ENCODE data around the gene EPHA10. TPM values are rescaled to one million over a fixed set of nuclear protein-coding genes. Genes with fewer than 3 reads are reported as not detected.

EPHA10 gene
- total and polyA plus RNA-seq, 3 donors from 2014 or later = 55.3 to 71.7 (median 64.2) TPM

- no peaks in the 10 kb centered on the region for H3K27me3 ChIP-seq
- H3K4me1 ChIP-seq = peaks cover 11% of the 10 kb centered on the region
- intact Hi-C loops (cut with DNase I; ENCODE audit: low total_unique reads) = no loop called here
- TF ChIP-seq, protein P1, sequence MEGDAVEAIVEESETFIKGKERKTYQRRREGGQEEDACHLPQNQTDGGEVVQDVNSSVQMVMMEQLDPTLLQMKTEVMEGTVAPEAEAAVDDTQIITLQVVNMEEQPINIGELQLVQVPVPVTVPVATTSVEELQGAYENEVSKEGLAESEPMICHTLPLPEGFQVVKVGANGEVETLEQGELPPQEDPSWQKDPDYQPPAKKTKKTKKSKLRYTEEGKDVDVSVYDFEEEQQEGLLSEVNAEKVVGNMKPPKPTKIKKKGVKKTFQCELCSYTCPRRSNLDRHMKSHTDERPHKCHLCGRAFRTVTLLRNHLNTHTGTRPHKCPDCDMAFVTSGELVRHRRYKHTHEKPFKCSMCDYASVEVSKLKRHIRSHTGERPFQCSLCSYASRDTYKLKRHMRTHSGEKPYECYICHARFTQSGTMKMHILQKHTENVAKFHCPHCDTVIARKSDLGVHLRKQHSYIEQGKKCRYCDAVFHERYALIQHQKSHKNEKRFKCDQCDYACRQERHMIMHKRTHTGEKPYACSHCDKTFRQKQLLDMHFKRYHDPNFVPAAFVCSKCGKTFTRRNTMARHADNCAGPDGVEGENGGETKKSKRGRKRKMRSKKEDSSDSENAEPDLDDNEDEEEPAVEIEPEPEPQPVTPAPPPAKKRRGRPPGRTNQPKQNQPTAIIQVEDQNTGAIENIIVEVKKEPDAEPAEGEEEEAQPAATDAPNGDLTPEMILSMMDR (IDR thresholded peaks at IDR 0.05) = no peak
- no peak for TF ChIP-seq POLR2A (IDR thresholded peaks at IDR 0.05)
- no peaks in the 10 kb centered on the region for H3K36me3 ChIP-seq (ENCODE audit: low read depth, missing control alignments)
- 16 to 17% methylated on average over 11 of the region's 11 CpGs for WGBS, 2 donors
- H3K9me3 ChIP-seq = no peaks in the 10 kb centered on the region
- H3K4me3 ChIP-seq = peak overlapping the region; percentile 46 to 53
- DNase-seq = no peak
- H3K27ac ChIP-seq = no peak overlapping the region
Observed at GRCh38 chr1:37752213-37752582, 12.7 kb downstream of the EPHA10 start.

GRCh38 chr1:37748565-37748964 lies 16.4 kb downstream of the EPHA10 start:
- no peaks in the 10 kb centered on the region for H3K27me3 ChIP-seq
- intact Hi-C loops (cut with DNase I; ENCODE audit: low total_unique reads) = no loop called here

GRCh38 chr1:37746806-37747205 lies 18.1 kb downstream of the EPHA10 start:
- TF ChIP-seq POLR2A (IDR thresholded peaks at IDR 0.05) = no peak
- TF ChIP-seq, protein P1 (IDR thresholded peaks at IDR 0.05) = no peak
- H3K9me3 ChIP-seq = no peaks in the 10 kb centered on the region
- WGBS, 2 donors = 91% methylated on average over 3 of the region's 3 CpGs

More at GRCh38 chr1:37748565-37748964, 16.4 kb downstream of the EPHA10 start:
- no peak for DNase-seq
- 83 to 91% methylated on average over 1 of the region's 1 CpG for WGBS, 2 donors
- no peaks in the 10 kb centered on the region for H3K4me1 ChIP-seq
- H3K9me3 ChIP-seq = no peaks in the 10 kb centered on the region
- H3K36me3 ChIP-seq (ENCODE audit: low read depth, missing control alignments) = no peaks in the 10 kb centered on the region
- no peak overlapping the region for H3K27ac ChIP-seq
- no peak for TF ChIP-seq POLR2A (IDR thresholded peaks at IDR 0.05)
- TF ChIP-seq, protein P1 (IDR thresholded peaks at IDR 0.05) = no peak
- no peak overlapping the region for H3K4me3 ChIP-seq

DNA sequence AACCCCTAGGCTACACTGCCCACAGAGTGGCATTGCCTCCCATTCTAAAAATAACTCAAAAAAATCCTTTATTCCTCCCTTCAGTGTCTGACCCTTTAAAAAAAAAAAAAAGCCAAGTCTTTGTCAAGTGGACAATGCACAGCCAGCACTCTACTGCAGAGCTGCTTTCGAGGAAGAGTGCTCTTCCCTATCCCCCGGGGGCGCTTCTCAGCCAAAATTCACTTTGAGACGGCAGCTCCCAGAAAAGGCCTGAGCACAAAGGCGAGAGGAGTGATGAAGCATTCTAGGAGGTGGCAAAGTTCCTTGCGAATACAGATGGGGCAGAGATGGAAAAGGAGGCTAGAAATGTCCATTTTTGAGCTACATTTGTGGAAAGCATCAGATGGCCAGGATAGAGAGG lies 23.3 kb downstream of the EPHA10 start:
- intact Hi-C loops (cut with DNase I; ENCODE audit: low total_unique reads) = no loop called here
- Histone ChIP-seq H3K9me3 (no peaks in the 10 kb centered on the region), H3K36me3 (ENCODE audit: low read depth, missing control alignments) (no peaks in the 10 kb centered on the region), H3K4me3 (no peak overlapping the region), H3K27ac (no peak overlapping the region), H3K27me3 (no peaks in the 10 kb centered on the region), H3K4me1 (no peaks in the 10 kb centered on the region)
- 52 to 60% methylated on average over 6 of the region's 6 CpGs for WGBS, 2 donors
- TF ChIP-seq, protein P1 (IDR thresholded peaks at IDR 0.05) = no peak
- no peak for TF ChIP-seq POLR2A (IDR thresholded peaks at IDR 0.05)
- DNase-seq = no peak

More at GRCh38 chr1:37746806-37747205, 18.1 kb downstream of the EPHA10 start:
- intact Hi-C loops (cut with DNase I; ENCODE audit: low total_unique reads) = no loop called here
- Histone ChIP-seq H3K27me3 (no peaks in the 10 kb centered on the region), H3K27ac (no peak overlapping the region), H3K36me3 (ENCODE audit: low read depth, missing control alignments) (no peaks in the 10 kb centered on the region), H3K4me1 (no peaks in the 10 kb centered on the region), H3K4me3 (no peak overlapping the region)
- no peak for DNase-seq

DNA sequence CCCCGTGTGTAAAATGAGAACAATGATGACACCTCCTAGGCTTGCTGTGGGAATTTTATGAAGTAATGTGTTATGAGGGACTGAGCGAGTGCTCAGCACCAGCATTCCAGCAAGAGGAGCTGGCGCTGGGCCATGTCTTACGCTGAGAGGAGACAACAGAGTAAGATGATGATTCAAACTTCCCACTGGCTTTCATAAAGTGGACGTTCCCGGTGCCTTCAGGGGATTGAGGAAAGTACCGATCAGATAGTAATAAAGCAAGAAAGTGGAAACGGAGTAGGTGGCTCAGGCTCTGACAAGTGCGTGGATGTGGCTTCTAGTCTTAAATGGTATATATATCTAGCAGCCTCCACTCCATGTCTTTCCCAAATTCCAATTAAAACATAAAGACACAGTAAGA lies 23.8 kb downstream of the EPHA10 start:
- no peaks in the 10 kb centered on the region for H3K4me1 ChIP-seq
- WGBS, 2 donors = 71 to 77% methylated on average over 9 of the region's 9 CpGs
- H3K4me3 ChIP-seq = no peak overlapping the region
- no peaks in the 10 kb centered on the region for H3K9me3 ChIP-seq
- peak; percentile 54 for DNase-seq
- TF ChIP-seq, protein P1 (IDR thresholded peaks at IDR 0.05) = no peak
- no peak for TF ChIP-seq POLR2A (IDR thresholded peaks at IDR 0.05)
- H3K27ac ChIP-seq = no peak overlapping the region
- H3K27me3 ChIP-seq = no peaks in the 10 kb centered on the region
- intact Hi-C loops (cut with DNase I; ENCODE audit: low total_unique reads) = no loop called here
- H3K36me3 ChIP-seq (ENCODE audit: low read depth, missing control alignments) = no peaks in the 10 kb centered on the region

Data from testis (tissue), 3 donors.